ENCODE data around the gene MTUS2.
"Not testable (repeated sequence)": the region's sequence is repeated elsewhere in the genome, so short reads cannot be mapped to it uniquely, and the experiment has no call there.

Gene MTUS2

DNA sequence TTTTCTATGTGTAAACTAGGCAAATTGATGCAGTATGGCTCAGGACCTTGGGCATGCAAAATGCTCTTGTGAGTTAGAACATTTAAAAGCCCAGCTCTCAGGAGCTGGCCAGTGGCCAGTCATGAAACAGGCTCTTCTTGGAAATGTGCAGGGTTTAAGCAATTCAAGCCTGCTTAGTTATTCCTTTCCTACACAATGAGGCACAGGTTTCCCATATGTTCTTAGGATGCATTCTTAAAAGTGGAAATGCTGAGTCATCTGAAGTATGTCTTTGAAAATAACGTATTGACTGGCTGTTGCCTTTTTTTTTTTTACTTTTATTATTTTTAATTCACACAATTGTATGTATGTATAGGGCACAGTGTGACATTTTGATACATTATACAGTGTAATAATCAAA lies 474.7 kb downstream of the MTUS2 start:
- in situ Hi-C loops (cut with MboI; ENCODE audit: low sequenced_read_pairs) = no loop called here

- in situ Hi-C loops (cut with MboI; ENCODE audit: low sequenced_read_pairs) = no loop called here
Observed at GRCh38 chr13:29301027-29301426, 480.9 kb downstream of the MTUS2 start.

- in situ Hi-C loops (cut with MboI; ENCODE audit: low sequenced_read_pairs) = no loop called here
Observed at GRCh38 chr13:29304148-29304547, 484.0 kb downstream of the MTUS2 start.

GRCh38 chr13:29310806-29311205 lies 490.7 kb downstream of the MTUS2 start:
- in situ Hi-C loops (cut with MboI; ENCODE audit: low sequenced_read_pairs) = no loop called here

GRCh38 chr13:29315847-29316246 lies 495.7 kb downstream of the MTUS2 start:
- in situ Hi-C loops (cut with MboI; ENCODE audit: low sequenced_read_pairs) = no loop called here

DNA sequence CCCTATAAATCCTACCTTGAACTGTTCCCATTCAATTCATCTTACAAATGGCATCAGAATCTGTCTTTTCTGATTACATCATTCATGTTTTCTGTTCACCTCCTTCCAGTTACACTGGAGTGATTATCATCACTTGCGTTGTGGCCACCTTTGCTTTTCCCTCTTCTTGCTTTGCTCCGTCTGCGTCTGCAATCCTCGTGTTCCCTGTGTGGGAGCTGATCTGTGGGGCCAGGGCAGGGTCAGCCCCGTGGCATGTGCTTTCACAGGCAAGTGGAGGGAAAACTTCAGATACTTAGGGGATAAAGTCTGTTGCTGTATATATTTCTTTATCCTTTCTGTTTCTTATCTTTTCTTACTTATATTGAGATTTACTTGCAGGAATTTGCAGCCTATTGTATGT lies 497.7 kb downstream of the MTUS2 start:
- in situ Hi-C loops (cut with MboI; ENCODE audit: low sequenced_read_pairs) = no loop called here

- in situ Hi-C loops (cut with MboI; ENCODE audit: low sequenced_read_pairs) = no loop called here
Observed at GRCh38 chr13:29318741-29319140, 498.6 kb downstream of the MTUS2 start.

- in situ Hi-C loops (cut with MboI; ENCODE audit: low sequenced_read_pairs) = no loop called here
Observed at GRCh38 chr13:29319451-29319850, 499.3 kb downstream of the MTUS2 start.

DNA sequence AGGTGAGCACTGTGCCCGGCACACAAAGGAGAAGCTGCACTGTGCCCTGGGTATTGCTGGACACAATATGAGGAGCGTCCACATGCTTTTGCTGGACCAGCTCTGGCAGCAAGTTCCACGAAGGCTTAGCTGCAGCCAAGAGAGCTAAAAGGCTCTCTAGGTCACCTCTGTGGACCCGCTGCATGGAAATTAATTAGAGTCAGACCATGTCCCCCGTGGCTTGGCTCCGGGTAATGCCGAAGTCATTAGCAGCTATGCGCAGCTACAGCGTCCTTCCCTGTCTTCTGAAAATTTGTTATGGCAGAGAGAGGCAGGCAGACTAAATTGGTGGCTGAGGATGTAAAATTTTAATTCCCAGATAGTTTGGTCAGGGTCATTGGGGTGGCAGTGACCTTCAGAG lies 503.8 kb downstream of the MTUS2 start:
- in situ Hi-C loops (cut with MboI; ENCODE audit: low sequenced_read_pairs) = no loop called here

- in situ Hi-C loops (cut with MboI; ENCODE audit: low sequenced_read_pairs) = no loop called here
Observed at GRCh38 chr13:29324601-29325000, 504.5 kb downstream of the MTUS2 start.

GRCh38 chr13:29328501-29328900 lies 508.4 kb downstream of the MTUS2 start:
- in situ Hi-C loops (cut with MboI; ENCODE audit: low sequenced_read_pairs) = no loop called here

- in situ Hi-C loops (cut with MboI; ENCODE audit: low sequenced_read_pairs) = no loop called here
Observed at GRCh38 chr13:29336356-29336755, 516.2 kb downstream of the MTUS2 start.

DNA sequence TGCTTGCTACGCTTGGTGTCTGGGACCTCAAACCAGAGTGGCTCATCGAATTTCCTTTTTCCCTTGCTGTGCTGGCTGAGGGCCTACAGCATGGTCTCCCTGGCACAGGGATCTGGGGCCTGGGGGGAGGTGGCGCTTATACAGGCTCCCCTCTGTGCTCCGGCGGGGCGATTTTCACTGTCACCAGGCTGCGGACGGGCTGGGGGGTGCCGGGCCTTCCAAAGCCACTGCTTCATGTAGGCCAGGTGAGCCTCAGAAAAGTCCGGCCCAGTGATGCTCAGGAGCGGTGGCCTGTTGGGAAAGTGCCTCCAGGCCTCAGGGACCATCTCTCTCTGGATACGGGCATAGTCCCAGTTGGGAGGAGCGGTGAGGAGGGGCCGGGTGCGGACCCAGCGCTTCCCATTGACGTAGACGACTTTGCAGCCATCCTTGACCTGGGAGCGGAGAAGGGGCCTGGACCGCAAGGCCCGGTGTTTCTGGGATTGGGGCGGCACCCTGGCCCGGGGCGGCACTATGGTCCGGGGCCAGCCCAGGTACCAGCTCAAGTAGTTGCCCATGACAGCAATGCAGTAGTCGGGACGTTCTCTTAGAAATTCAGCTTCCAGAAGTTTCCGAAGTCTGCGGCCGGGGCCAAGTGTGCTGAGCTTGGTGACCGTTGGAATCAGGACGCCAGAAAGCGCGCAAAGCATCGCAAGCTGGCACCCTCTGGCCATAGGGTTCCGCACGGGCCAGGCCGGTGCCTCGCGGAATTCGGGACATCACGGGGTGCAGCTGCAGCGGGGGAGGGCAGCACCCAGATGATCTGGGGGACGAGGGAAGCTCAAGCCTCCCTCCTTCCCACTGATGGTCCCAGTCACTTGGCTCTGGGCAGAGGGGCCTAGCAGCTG lies 519.5 kb downstream of the MTUS2 start:
- in situ Hi-C loops (cut with MboI; ENCODE audit: low sequenced_read_pairs) = no loop called here

GRCh38 chr13:29345860-29346582 lies 525.9 kb downstream of the MTUS2 start:
- in situ Hi-C loops (cut with MboI; ENCODE audit: low sequenced_read_pairs) = not testable (repeated sequence)

- in situ Hi-C loops (cut with MboI; ENCODE audit: low sequenced_read_pairs) = no loop called here
Observed at GRCh38 chr13:29355029-29355428, 534.9 kb downstream of the MTUS2 start.

GRCh38 chr13:29359181-29359580 lies 539.0 kb downstream of the MTUS2 start:
- in situ Hi-C loops (cut with MboI; ENCODE audit: low sequenced_read_pairs) = no loop called here

GRCh38 chr13:29361716-29362115 lies 541.6 kb downstream of the MTUS2 start:
- in situ Hi-C loops (cut with MboI; ENCODE audit: low sequenced_read_pairs) = no loop called here

DNA sequence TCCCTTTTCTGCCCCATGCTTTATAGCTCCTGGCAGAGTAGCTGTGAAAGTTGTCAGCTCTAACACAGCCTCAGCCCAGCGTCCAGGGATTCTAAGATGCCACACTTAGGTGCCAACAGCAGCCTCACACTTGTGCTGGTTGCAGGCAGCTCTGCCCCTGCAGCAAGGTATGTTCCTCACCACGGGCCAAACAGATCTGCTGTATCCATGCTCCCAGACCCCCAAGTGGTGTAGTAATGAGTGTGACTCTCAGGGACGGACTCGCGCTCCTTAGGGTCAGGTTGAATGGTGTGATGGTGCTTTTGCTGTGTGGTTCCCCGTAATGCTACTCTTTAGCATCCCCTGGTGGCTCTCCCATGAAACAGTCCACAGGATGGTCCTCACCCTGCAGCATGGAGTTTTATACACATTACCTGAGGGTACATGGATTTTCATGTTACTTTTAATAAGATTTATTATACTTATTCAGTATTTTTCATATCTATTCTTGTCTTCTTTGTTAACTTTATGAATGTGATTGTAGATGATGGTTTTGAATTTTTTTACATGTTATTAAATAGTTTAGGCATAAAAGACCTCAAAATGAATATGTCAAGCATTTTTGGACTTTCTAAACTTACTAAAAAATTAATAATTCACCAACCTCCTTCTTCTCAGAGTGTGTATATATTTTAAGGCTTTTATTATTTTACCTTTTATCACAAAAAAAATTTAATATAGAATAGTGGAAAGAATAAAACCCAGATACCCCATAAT lies 542.9 kb downstream of the MTUS2 start:
- in situ Hi-C loops (cut with MboI; ENCODE audit: low sequenced_read_pairs) = no loop called here

DNA sequence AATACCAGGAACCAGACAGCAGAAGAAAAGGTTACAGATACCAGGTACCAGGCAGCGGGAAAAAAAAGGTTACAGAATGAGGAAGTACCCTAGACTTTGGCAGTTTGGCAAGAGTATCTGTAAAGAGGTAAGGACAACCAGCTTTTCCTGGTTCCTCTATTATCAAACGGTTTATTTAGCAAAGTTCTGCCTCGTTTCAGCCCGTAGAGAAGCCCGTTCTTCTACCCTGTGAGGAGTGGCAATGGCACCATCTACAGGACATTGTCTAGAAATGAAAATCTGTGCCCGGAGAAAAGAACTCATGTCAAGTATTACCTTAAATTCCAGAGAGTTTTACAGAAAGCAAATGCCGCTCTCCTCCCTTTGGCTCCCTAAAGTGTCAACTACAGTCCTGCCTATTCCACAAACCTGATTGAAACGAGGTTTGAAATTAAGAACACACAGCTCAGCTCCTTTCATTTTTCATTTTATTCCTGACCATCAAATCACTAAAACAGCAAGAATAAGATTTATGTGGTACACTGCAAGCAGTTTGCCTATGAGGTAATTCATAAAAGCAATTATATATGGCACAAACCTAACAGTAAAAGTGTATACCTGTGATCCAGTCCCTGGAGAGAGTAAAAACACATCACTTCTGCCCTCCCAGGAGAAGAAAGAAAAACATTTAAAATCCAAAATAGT lies 549.1 kb downstream of the MTUS2 start:
- in situ Hi-C loops (cut with MboI; ENCODE audit: low sequenced_read_pairs) = no loop called here

DNA sequence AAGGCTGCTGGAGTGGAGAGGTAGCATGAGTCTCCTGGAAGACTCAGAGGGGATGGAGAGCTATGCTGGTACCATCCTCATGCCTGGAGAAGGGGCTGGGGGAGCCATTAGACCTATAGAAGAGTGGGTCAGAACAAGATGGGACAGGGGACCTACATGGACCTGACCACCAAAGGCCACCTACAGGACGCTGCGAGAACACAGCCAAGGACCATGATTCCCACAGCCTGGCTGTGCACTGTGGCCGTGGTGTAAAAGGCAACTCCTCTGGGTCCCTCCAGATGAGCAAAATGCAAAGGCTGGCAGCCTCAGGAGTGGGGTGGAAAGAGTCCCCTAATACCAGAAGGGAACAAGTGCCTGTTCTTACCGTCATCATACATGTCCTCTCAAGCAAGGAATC lies 559.1 kb downstream of the MTUS2 start:
- in situ Hi-C loops (cut with MboI; ENCODE audit: low sequenced_read_pairs) = no loop called here

- in situ Hi-C loops (cut with MboI; ENCODE audit: low sequenced_read_pairs) = no loop called here
Observed at GRCh38 chr13:29379865-29380264, 559.7 kb downstream of the MTUS2 start.

Measured in hTERT RPE-1 (cell line).